Glomerular visceral epithelial cell (primary cell): ENCODE measurements around the gene CDC42BPB.
A peak's percentile ranks its signal among the peaks of the same experiment; 100 is the strongest.

Source experiments
- DNase-seq: peaks from one replicate; pipeline ENCODE4 v3.0.0-alpha.2; 2016; ENCODE audit errors: extremely low spot score

The CDC42BPB gene

GRCh38 chr14:103019826-103020225 lies 37.5 kb downstream of the CDC42BPB start:
- no peak for DNase-seq

DNA sequence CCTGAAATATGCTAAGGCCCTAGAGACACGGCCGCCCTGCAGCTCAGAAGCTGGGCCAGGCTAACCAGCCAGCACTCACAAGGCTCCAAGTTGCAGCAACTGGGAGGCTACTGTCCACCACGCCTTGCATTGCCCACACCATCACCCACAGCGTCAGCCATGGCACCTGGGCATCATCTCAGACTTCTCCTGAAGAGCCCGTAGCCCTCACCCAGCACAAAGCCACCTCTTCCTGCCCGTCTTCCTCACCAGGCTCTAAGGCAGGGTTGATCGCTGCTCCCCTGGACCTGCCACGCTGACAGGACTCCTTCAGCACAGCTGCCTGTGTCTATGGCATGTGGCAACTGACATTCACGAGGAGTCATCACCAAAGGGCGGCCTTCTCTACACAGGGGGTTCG lies 38.1 kb downstream of the CDC42BPB start:
- no peak for DNase-seq

DNA sequence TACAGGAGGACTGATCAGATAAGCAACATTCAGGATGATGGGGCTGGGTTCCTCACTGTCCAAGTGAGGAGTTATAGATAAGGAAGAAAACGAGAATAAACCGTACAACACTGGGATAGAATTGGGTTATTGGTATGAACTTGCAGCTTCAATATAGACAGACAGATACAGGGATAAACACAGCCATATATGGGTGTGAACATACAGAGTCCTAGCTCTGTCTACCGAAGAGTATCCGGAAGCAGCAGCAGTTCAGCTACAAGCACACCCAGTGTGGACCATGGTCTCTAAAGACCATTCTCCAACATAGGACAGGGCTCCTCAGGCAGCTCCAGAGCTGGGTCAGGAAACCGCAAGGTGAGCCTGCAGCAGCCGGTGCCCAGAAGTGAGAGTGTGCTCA lies 40.8 kb downstream of the CDC42BPB start:
- DNase-seq: no peak

GRCh38 chr14:103016071-103016470 lies 41.3 kb downstream of the CDC42BPB start:
- DNase-seq: no peak

DNA sequence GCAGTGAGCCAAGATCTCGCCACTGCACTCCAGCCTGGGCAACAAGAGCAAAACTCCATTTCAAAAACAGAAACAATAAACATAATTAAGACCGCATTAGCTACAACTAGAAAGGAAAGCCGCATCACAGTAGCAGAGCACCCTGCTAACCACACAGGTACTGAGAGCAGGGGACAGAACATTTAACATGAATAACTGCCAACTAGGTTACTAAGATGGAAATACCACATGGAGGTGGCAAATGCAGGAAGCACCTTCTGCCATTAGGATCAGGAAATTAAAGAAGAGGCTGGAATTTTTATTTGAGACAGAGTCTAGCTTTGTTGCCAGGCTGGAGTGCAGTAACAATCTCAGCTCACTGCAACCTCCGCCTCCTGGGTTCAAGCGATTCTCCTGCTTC lies 41.9 kb downstream of the CDC42BPB start:
- DNase-seq: no peak

DNA sequence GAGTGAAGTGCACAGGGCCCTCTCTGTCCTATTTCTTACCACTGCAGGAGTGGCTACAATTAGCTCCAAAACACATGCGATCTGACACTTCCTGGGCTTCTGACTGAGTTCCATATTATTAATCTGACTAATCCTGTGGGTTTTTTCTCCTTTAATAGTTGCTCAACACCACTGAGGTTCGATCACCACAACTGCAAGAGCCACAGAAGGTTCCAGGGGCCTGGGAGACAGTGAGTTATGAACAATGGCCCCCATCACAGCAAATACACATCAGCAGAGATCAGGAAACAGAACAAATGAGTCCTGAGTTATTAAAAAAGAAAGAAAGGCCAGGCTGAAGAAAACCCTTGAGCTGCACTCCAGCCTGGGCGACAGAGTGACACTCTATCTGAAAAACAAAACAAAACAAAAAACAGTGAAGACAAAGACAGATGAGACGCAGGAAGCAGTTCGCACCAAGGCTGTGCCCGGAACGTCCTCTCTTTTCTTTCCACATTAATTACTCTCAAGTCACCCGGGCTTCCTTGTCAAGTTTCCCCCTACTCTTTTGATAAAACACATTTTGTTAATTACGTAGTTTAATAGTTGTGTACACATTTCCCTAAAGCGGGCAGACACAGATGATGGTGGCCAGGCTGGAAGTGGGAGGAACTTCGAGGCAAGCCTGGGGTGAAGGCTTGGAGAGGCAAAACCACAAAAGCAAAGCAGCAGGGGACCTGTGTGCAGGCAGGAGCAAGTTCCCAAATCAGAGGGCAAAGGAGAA lies 42.7 kb downstream of the CDC42BPB start:
- DNase-seq: peak; percentile 49

- DNase-seq: no peak
Measured at GRCh38 chr14:103013028-103013427, 44.3 kb downstream of the CDC42BPB start.

GRCh38 chr14:103009559-103009958 lies 47.8 kb downstream of the CDC42BPB start:
- DNase-seq: no peak

DNA sequence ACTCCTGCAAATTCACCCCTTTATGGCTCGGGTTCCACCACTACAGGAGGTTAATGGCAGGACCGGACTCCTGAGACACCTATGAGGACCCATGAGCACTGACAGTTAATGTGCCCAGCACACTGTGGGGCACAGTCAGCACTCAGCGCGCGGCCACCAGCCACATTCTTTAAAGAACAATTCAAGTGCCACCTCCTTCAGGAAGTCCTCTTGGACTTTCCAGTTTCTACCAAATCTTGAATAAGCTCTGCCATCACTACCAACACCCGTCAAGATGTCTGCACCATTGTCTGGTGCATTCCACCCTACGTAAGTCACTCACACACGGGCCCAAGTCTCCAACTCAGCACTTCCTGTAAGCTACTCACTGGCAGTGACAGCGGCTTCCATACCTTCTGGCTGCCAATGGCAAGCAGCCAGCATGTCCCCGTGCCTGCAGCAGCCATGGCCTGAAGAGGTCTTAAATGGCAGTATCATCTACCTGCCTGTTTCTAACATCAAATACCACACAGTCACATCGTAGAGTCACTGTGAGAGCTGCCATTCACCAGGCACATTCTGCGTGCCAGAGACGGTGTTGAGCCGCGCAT lies 48.5 kb downstream of the CDC42BPB start:
- peak; percentile 31 for DNase-seq

GRCh38 chr14:103008126-103008525 lies 49.2 kb downstream of the CDC42BPB start:
- no peak for DNase-seq

- DNase-seq: no peak
Measured at GRCh38 chr14:103007555-103007954, 49.8 kb downstream of the CDC42BPB start.

GRCh38 chr14:103006991-103007520 lies 50.3 kb downstream of the CDC42BPB start:
- DNase-seq: no peak

- DNase-seq: no peak
Measured at GRCh38 chr14:103006106-103006505, 51.2 kb downstream of the CDC42BPB start.

GRCh38 chr14:103003850-103004249 lies 53.5 kb downstream of the CDC42BPB start:
- no peak for DNase-seq

GRCh38 chr14:103003351-103003615 lies 54.1 kb downstream of the CDC42BPB start:
- no peak for DNase-seq

DNA sequence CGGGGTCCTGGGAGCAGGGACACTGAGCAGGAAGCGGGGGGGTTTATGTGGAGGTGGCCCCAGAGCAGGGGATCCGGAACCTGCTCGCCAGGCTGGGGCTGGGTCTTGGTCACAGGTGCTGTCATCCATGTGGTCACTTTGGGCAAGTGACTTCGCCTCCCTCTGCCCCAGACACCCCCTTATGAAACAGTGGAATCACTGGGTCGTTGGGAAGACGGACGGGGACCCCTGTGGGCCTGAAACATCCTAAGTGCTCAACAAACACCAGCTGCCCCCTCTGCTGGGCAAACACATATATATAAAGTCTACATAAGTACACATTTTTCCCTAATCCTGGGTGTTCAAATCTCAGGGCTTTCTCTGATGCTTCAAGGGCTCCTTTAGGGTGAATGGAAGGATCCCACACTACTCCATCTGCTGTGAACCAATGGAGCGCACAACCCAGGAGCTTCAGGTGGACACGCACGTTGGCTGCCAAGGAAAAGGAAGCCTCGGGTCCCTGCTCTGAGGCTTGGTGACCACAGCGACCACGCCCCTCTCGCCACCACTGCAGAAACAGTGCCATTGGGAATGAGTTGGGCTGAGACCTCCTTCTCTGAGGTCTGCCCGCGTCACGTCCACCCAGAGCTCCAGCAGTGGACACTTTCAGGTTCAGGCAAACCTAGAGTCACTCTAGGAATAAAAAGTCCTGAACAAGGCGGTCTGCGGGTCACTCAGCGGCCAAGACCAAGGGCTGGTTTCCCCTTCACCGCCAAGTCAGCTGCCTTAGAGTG lies 54.6 kb downstream of the CDC42BPB start:
- DNase-seq: no peak

DNA sequence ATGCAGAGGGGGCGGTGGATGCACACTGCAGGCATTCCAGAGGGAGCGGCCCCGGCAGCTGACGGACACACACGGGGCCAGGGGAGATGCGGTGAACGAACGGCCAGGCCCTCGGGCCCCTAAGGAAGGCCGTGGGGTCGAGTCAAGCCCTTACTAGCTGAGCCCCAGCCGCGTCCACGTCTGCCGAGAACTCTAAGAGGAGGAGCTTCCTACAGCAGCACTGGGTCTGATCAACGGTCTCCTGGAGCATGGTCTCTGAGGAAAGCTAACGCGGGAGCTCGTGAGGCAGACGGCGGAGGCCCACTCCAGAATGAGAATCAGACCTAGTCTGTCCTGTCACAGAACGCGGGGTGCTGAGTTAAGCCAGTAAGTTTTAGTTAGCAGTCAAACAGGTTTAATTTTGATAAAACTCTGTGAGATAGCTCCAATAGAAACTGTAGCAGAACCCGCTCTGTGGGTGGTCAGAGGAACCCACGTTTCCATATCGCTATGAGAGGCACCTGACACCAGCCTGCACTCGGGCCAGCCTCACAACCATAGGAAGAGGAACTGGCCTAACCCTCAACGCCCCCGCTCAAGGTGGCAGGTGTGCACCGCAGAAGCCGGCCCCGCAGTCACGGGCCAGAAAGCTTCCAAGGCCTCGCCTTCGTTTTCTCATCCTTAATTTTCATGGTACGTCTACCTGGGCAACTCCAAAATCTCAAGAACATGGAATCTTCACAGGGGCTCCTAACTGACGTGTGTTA lies 55.5 kb downstream of the CDC42BPB start:
- DNase-seq: no peak

DNA sequence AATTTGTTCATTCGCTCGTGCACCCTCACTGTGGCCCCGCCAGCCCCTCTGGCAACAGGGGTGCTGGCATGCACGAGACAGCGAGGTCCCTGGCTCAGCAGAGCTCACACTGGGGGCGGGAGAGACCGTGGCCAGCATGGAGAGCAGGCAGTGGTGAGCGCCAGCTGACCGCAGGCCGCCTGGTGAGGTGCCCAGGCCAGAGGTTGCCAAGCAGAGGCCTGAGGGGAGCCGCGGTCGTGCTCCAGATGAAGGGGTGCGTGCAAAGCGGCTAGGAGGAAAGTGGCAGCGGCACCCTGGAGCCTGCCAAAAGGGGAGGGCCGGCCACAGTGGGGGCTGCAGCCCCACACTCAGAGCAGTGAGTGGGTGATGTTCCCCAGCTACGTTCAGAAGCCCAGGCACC lies 56.1 kb downstream of the CDC42BPB start:
- DNase-seq: no peak

DNA sequence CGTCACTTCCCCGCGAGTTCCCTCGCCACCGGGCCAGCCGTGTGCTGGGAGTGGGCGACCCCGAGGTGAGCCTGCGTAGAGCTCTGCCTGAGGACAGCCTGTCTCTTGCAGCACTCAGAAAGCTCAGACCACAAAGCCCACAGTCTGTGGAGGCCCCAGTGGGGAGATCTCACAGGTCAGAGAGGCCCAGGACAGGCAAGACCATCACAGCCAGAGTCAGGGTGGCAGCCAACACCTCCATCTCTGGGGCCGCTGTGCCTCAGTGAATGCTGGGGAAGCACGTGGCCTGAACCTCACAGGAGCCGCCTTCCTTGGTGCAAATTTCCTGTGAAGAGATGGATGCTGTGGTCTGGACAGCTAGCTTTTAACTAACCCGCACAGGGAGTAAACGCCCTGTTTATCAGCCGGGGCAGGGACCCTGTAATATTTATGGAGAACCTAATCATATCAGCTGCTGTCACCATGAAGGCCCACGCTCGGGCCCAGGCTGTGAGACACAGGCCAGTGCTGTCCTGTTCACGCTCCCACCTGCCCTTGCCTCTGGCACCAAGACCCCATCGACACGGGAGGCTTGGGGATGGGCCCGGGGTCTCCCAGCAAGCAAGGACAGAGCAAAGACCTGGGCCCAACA lies 56.9 kb downstream of the CDC42BPB start:
- DNase-seq: no peak

- no peak for DNase-seq
Measured at GRCh38 chr14:102999227-102999895, 58.0 kb downstream of the CDC42BPB start.

DNA sequence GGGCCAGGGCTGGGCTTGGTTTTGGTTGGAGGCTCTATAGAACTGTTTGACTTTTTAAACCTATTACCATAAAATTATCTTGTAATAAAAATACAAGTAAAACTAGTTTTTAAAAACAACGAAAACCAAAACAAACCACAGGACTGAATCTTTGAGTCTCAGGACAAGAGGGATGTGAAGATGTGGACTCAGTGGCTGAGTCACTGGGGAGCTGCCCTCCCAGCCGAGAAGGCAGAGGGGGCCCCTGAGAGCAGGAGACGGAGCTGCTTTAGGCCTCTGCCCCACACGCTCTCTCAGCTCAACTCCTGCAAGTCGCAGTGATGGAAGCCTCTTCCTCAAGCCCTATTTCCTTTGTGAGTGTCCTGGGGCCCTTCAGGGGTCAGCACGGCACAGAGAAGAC lies 59.0 kb downstream of the CDC42BPB start:
- DNase-seq: no peak
